Measurements from ENCODE around the gene HOXD13. TPM values are rescaled to one million over a fixed set of nuclear protein-coding genes. Genes with fewer than 3 reads are reported as not detected.

The HOXD13 gene
- total RNA-seq, 4 donors from 2014 or later = 4.9 TPM; not detected in 3

- intact Hi-C loops (cut with DNase I; ENCODE audit: low total_unique reads) = loop anchor here (5.0 to 10.0 kb wide), 3 partner anchors 512 to 1139 kb away; partner anchors contain the start of gene NFE2L2
- Histone ChIP-seq H3K9me3 (no peaks in the 10 kb centered on the region), H3K4me3 (peak overlapping the region in 1 of 2 donors; percentile 51), H3K27ac (peak overlapping the region; percentile 98 to 99), H3K27me3 (no peaks in the 10 kb centered on the region), H3K36me3 (no peaks in the 10 kb centered on the region), H3K4me1 (no peaks in the 10 kb centered on the region)
- no peak for TF ChIP-seq POLR2A (IDR thresholded peaks at IDR 0.05)
- TF ChIP-seq, protein P1, sequence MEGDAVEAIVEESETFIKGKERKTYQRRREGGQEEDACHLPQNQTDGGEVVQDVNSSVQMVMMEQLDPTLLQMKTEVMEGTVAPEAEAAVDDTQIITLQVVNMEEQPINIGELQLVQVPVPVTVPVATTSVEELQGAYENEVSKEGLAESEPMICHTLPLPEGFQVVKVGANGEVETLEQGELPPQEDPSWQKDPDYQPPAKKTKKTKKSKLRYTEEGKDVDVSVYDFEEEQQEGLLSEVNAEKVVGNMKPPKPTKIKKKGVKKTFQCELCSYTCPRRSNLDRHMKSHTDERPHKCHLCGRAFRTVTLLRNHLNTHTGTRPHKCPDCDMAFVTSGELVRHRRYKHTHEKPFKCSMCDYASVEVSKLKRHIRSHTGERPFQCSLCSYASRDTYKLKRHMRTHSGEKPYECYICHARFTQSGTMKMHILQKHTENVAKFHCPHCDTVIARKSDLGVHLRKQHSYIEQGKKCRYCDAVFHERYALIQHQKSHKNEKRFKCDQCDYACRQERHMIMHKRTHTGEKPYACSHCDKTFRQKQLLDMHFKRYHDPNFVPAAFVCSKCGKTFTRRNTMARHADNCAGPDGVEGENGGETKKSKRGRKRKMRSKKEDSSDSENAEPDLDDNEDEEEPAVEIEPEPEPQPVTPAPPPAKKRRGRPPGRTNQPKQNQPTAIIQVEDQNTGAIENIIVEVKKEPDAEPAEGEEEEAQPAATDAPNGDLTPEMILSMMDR (IDR thresholded peaks at IDR 0.05) = no peak
- no peak for DNase-seq
Measured at GRCh38 chr2:176125772-176126054, 33.2 kb downstream of the HOXD13 start.

DNA sequence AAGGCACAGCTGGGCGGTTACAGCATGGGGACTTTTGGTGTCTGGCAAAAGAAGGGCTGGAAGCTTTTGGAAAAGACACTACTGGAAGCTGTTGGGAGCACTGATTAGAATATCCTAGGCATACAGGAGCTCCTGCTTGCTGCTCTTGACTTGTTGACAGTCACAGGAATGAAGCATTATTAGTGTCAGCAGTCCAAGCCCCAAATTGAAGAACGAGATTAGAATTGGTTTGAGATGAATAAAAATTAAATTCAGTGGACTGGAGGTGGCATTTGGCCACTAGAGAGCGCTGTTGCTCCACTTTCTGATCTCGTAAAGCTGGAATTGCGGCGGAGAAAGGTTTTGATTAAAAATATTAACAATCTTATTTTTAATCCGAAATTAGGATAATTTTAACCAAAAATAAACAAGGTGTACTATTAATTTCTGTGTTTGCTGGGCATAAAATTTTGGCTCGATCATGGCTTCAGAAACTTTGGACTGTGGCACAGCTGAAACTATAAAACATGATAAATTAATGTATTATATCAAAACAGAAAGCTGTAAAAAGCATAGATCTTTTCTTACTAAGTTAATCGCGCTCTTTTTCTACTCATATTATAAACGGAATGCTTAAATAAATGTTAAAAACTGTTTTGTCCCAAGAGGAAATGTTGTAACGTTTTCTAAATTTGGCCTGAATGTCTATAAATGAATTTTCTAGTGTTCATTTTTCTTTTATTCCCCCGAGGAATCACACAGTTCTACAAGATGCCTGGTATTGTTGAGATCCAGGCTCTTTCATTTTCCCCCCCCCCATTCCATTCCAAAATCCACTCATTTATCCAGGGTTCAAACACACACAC is 34.6 kb downstream of the HOXD13 start:
- Histone ChIP-seq H3K9me3 (no peaks in the 10 kb centered on the region), H3K27ac (peak overlapping the region; percentile 98 to 99), H3K4me3 (peak overlapping the region; percentile 15 to 16), H3K36me3 (no peaks in the 10 kb centered on the region), H3K27me3 (no peaks in the 10 kb centered on the region), H3K4me1 (no peaks in the 10 kb centered on the region)
- peak; percentile 81 to 88 for DNase-seq
- intact Hi-C loops (cut with DNase I; ENCODE audit: low total_unique reads) = loop anchor here (5.0 to 10.0 kb wide), 3 partner anchors 510 to 1138 kb away; partner anchors contain the start of gene NFE2L2
- TF ChIP-seq POLR2A (IDR thresholded peaks at IDR 0.05) = peak; percentile 19 to 30
- TF ChIP-seq, protein P1 (IDR thresholded peaks at IDR 0.05) = peak; percentile 84 to 95 (median 89)

GRCh38 chr2:176127774-176128072 is 35.2 kb downstream of the HOXD13 start:
- Histone ChIP-seq H3K9me3 (no peaks in the 10 kb centered on the region), H3K4me3 (peak overlapping the region; percentile 62 to 78), H3K27ac (peak overlapping the region; percentile 98 to 99), H3K27me3 (no peaks in the 10 kb centered on the region), H3K4me1 (no peaks in the 10 kb centered on the region), H3K36me3 (no peaks in the 10 kb centered on the region)
- TF ChIP-seq, protein P1 (IDR thresholded peaks at IDR 0.05) = peak in 1 of 4 experiments; percentile 3
- TF ChIP-seq POLR2A (IDR thresholded peaks at IDR 0.05) = no peak
- intact Hi-C loops (cut with DNase I; ENCODE audit: low total_unique reads) = loop anchor here (5.0 to 10.0 kb wide), 3 partner anchors 510 to 1137 kb away; partner anchors contain the start of gene NFE2L2
- no peak for DNase-seq

GRCh38 chr2:176128172-176128981 is 35.9 kb downstream of the HOXD13 start:
- TF ChIP-seq, protein P1 (IDR thresholded peaks at IDR 0.05) = no peak
- no peak for TF ChIP-seq POLR2A (IDR thresholded peaks at IDR 0.05)
- H3K9me3 ChIP-seq = no peaks in the 10 kb centered on the region
- H3K27me3 ChIP-seq = no peaks in the 10 kb centered on the region
- H3K4me3 ChIP-seq = peak overlapping the region; percentile 62 to 78
- H3K36me3 ChIP-seq = no peaks in the 10 kb centered on the region
- intact Hi-C loops (cut with DNase I; ENCODE audit: low total_unique reads) = loop anchor here (5.0 to 10.0 kb wide), 3 partner anchors 509 to 1136 kb away; partner anchors contain the start of gene NFE2L2
- H3K27ac ChIP-seq = peak overlapping the region; percentile 98 to 99
- H3K4me1 ChIP-seq = no peaks in the 10 kb centered on the region
- peak; percentile 48 to 53 for DNase-seq

Measured in uterus (tissue), 4 donors.